Ishikawa (cell line): Measurements from ENCODE around the gene SLC9A9.
A peak's percentile ranks its signal among the peaks of the same experiment; 100 is the strongest.

ENCODE experiments used
- CEBPB ChIP-seq: IDR thresholded peaks from 2 replicates; pipeline ENCODE4 v1.6.1; 2012
- CREB1 ChIP-seq: IDR thresholded peaks from 2 replicates; pipeline ENCODE4 v1.6.1; 2012; ENCODE audit warnings: low read depth
- EGR1 ChIP-seq: IDR thresholded peaks from 2 replicates; pipeline ENCODE4 v1.6.1; 2012
- EP300 ChIP-seq: IDR thresholded peaks from 2 replicates; pipeline ENCODE4 v1.6.1; 2012; ENCODE audit warnings: borderline replicate concordance
- FOXM1 ChIP-seq: IDR thresholded peaks from 2 replicates; pipeline ENCODE4 v1.6.1; 2012; ENCODE audit warnings: low read depth, borderline replicate concordance
- NFIC ChIP-seq: IDR thresholded peaks from 2 replicates; pipeline ENCODE4 v1.6.1; 2012
- RAD21 ChIP-seq: IDR thresholded peaks from 2 replicates; pipeline ENCODE4 v1.6.1; 2012; ENCODE audit warnings: low read depth
- TAF1 ChIP-seq: IDR thresholded peaks from 2 replicates; pipeline ENCODE4 v1.6.1; 2012; ENCODE audit warnings: low read depth, mild to moderate bottlenecking
- TCF12 ChIP-seq: IDR thresholded peaks from 2 replicates; pipeline ENCODE4 v1.6.1; 2012; ENCODE audit warnings: low read depth
- TEAD4 ChIP-seq: IDR thresholded peaks from 2 replicates; pipeline ENCODE4 v1.6.1; 2012
- YY1 ChIP-seq: IDR thresholded peaks from 2 replicates; pipeline ENCODE4 v1.6.1; 2012; ENCODE audit warnings: low read depth
- ZBTB7A ChIP-seq: IDR thresholded peaks from 2 replicates; pipeline ENCODE4 v1.6.1; 2012; ENCODE audit warnings: low read depth
- TF ChIP-seq, protein P1 (sequence below): IDR thresholded peaks from 2 replicates; pipeline ENCODE4 v1.6.1; 2012
- TF ChIP-seq, protein P2 (sequence below): IDR thresholded peaks from 2 replicates; pipeline ENCODE4 v1.6.1; 2012
- TF ChIP-seq, protein P3 (sequence below): IDR thresholded peaks from 2 replicates; pipeline ENCODE4 v1.6.1; 2012; ENCODE audit warnings: low read depth, mild to moderate bottlenecking

The SLC9A9 gene

GRCh38 chr3:143699424-143699823 lies 148.8 kb downstream of the SLC9A9 start:
- TF ChIP-seq NFIC (no peak), CREB1 (no peak), TAF1 (no peak), TEAD4 (no peak), YY1 (no peak), EP300 (no peak), FOXM1 (no peak)
- TF ChIP-seq, protein P1, sequence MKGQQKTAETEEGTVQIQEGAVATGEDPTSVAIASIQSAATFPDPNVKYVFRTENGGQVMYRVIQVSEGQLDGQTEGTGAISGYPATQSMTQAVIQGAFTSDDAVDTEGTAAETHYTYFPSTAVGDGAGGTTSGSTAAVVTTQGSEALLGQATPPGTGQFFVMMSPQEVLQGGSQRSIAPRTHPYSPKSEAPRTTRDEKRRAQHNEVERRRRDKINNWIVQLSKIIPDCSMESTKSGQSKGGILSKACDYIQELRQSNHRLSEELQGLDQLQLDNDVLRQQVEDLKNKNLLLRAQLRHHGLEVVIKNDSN = no peak
- TF ChIP-seq, protein P2, sequence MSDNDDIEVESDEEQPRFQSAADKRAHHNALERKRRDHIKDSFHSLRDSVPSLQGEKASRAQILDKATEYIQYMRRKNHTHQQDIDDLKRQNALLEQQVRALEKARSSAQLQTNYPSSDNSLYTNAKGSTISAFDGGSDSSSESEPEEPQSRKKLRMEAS = no peak

GRCh38 chr3:143698682-143699303 lies 149.5 kb downstream of the SLC9A9 start:
- TF ChIP-seq, protein P3, sequence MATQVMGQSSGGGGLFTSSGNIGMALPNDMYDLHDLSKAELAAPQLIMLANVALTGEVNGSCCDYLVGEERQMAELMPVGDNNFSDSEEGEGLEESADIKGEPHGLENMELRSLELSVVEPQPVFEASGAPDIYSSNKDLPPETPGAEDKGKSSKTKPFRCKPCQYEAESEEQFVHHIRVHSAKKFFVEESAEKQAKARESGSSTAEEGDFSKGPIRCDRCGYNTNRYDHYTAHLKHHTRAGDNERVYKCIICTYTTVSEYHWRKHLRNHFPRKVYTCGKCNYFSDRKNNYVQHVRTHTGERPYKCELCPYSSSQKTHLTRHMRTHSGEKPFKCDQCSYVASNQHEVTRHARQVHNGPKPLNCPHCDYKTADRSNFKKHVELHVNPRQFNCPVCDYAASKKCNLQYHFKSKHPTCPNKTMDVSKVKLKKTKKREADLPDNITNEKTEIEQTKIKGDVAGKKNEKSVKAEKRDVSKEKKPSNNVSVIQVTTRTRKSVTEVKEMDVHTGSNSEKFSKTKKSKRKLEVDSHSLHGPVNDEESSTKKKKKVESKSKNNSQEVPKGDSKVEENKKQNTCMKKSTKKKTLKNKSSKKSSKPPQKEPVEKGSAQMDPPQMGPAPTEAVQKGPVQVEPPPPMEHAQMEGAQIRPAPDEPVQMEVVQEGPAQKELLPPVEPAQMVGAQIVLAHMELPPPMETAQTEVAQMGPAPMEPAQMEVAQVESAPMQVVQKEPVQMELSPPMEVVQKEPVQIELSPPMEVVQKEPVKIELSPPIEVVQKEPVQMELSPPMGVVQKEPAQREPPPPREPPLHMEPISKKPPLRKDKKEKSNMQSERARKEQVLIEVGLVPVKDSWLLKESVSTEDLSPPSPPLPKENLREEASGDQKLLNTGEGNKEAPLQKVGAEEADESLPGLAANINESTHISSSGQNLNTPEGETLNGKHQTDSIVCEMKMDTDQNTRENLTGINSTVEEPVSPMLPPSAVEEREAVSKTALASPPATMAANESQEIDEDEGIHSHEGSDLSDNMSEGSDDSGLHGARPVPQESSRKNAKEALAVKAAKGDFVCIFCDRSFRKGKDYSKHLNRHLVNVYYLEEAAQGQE = no peak
- no peak for TF ChIP-seq EGR1

- no peak for TF ChIP-seq ZBTB7A
Observed at GRCh38 chr3:143697975-143698374, 150.3 kb downstream of the SLC9A9 start.

DNA sequence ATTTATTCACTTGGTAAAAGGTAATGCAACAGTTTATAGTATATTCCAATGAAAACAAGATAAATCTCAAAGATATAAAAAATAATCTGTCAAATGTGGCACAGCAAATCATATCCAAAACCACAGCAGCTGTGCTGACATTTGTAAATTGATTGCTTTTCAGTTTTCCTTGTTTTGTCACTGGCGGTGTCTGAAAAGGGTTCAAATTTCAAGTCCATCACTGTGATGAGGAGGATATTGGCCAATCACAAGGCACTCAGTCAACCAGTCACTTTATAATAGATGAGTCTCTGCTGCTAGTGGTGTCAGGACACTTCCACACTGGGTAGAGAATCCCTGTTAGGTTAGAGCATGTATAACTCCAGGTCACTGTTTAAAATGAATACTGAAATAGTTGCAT lies 154.8 kb downstream of the SLC9A9 start:
- TF ChIP-seq TCF12 (no peak), FOXM1 (no peak), EGR1 (no peak), EP300 (no peak), CREB1 (no peak)

GRCh38 chr3:143686638-143687197 lies 161.6 kb downstream of the SLC9A9 start:
- TF ChIP-seq, protein P1 = no peak
- no peak for TF ChIP-seq ZBTB7A
- no peak for TF ChIP-seq TAF1
- no peak for TF ChIP-seq YY1
- TF ChIP-seq, protein P3 = peak; percentile 76

DNA sequence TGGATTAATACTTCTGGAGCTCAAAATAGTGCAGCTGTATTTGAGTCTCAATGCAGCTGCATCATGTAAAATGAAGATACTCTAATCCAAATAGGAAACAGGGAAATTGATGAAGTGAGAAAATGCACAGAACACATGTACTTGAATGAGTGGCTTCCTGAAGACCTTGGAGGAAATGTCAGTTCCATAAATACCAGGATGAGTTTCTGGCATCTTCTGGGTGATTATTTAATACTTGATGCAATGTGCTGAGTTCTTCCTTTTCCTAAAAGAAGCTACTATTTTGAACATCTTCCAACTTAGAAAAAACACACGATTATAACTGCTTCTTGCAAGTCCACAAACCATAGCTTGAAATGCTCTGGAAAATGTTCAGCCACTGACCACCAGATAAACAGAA lies 162.8 kb downstream of the SLC9A9 start:
- no peak for TF ChIP-seq ZBTB7A
- TF ChIP-seq EP300 = no peak
- TF ChIP-seq, protein P2 = no peak
- TF ChIP-seq CREB1 = no peak
- no peak for TF ChIP-seq RAD21
- TF ChIP-seq NFIC = no peak
- no peak for TF ChIP-seq FOXM1
- TF ChIP-seq EGR1 = no peak
- TF ChIP-seq, protein P1 = no peak

DNA sequence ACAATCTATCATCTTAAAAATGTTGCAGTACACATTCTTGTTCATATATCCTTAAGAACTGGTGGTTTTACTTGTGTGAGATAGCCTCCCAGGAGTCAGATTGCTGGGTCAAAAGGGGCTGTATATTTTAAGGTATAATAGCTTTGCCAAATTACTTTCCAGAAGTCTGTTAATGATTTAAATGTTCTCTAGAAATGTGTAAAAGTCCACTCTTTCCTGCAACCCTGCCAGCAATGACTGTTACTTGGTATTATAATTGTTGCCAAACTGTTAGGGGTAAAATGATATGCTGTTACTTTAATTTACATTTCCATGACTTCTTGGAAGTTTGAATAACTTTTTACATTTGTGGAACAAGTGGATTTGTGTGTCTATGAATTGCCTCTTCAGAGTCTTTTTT lies 170.8 kb downstream of the SLC9A9 start:
- TF ChIP-seq, protein P1 = no peak
- no peak for TF ChIP-seq CREB1
- TF ChIP-seq YY1 = no peak
- TF ChIP-seq CEBPB = no peak
